Cardiac septum (tissue), 1 donor: ENCODE measurements around the gene DHX58. TPM values are rescaled to one million over a fixed set of nuclear protein-coding genes. Genes with fewer than 3 reads are reported as not detected.

Experiments used
- DNase-seq: peaks from one replicate; pipeline ENCODE4 v3.0.0-alpha.2; 2020; ENCODE audit warnings: low spot score
- intact Hi-C: fragments of 100-400 bp; cut with DNase I; formaldehyde crosslinking; loops from one replicate; pipeline ENCODE4 v1.14.0; 2022
- total RNA-seq: library from RNA; stranded (reverse); fragmentation: NEBNext Ultra II Directional; extraction: Animal tissue kit (Norgen Biotek cat#: 25700); gene quantifications from one replicate; pipeline ENCODE4 v1.2.1, GENCODE V29; 2021
- donor health status: DM: no; HTN: no; CAD: no.

Gene DHX58
- total RNA-seq, 1 donor from 2014 or later = 4.5 TPM

DNA sequence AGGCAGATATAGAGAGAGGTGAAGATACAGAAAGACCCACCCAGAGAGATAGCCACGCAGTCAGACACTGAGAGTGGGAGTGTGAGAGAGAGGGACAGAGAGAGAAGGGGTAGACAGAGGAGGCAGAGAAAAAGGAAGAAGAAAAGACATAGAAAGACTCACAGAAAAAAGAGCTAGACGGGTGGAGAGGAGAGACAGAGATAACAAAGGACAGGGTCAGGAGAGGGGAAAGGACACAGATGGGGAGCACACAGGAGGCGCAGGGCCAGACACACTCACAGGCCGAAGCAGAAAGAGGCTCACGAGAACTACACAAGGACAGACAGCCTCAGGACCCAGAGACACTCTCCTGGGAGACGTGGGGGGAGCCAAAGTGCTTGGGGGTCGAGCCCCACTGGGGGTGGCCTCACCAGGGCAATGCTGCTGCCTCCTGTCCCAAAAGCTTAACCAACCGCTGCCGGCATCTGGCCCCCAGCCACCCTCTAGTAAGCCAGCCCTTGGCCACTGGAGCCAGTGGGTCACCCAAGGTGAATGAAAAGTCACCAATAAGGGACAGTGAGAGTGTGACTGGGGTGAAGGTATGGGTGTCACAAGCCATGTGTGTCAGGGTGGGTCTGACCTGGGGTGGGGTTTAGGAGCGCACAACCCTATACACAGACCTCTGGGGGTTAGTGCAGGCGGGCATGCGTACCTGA, 18.0 kb downstream of the DHX58 start:
- no peak for DNase-seq
- intact Hi-C loops = loop anchor here (5.0 kb wide), 1 partner anchor 132 kb away; no protein-coding TSS in a partner anchor

- DNase-seq = no peak
- intact Hi-C loops = no loop called here
Measured at GRCh38 chr17:42092939-42093338, 19.6 kb downstream of the DHX58 start.

GRCh38 chr17:42090964-42091790, 21.3 kb downstream of the DHX58 start:
- intact Hi-C loops = no loop called here
- no peak for DNase-seq

GRCh38 chr17:42088736-42089135, 23.8 kb downstream of the DHX58 start:
- intact Hi-C loops = no loop called here
- no peak for DNase-seq

DNA sequence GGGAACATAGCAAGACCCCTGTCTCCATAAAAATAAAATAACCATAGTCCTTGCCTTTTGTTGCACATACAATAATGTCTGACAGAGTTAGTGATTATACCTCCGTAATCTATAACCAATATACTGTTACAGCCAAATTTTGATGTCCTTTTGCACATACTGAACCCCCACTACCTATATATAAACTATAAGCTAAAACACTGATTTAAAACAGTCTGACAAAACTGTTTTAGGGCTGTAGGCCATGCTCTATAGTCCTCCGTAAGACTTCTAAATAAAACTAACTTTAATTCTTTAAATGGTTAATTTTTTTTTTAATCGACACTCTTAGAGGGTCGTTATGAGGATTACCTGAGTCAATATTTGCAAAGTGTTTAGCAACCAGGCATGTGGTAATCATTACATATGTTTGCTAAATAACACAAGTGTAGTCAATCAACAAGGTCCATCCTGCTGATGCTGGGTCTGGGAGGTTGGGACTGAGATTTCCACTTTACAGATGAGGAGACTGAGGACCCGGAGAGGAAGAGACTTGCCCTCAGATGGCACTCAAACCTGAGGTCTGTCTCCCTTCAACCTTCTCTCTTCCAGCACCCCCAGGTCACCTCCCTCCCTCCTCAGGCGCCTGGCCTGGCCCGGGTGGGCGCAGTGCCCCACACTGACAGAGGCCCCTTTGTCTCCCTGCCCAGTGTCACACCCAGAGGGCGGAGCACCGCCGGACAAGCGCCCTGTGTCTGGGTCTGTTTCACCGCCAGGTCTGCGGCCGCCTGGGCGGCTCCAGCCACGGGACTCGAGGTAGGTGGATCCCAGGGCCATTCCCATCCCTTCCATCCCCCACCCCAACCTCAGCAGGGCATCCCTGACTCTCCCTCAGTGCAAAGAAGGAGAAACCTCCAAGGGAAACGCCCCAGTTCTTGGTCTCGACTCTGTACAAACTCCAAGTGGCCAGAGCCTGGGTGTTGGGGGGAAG, 24.5 kb downstream of the DHX58 start:
- DNase-seq = no peak
- intact Hi-C loops = no loop called here

- no peak for DNase-seq
- intact Hi-C loops = no loop called here
Measured at GRCh38 chr17:42087042-42087701, 25.3 kb downstream of the DHX58 start.

- intact Hi-C loops = no loop called here
- DNase-seq = no peak
Measured at GRCh38 chr17:42081516-42082129, 30.9 kb downstream of the DHX58 start.

DNA sequence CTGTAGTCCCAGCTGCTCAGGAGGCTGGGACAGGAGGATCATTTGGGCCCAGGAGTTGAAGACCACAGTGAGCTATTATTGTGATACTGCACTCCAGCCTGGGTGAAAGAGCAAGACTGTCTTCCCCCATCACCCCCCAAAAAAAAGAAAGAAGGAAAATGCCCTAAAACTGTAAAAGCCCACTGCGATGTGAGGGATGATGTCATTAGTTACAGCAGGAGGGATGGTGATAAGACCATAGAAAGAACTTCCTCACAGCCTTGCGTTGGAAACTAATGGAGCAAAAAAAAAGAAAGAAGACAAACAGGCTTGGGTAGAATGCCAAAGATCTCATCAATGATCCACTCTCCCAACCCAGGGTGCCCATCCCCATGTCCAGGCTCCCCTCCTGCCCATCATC, 33.0 kb downstream of the DHX58 start:
- intact Hi-C loops = no loop called here
- DNase-seq = no peak

GRCh38 chr17:42078396-42079043, 34.0 kb downstream of the DHX58 start:
- intact Hi-C loops = no loop called here
- DNase-seq = no peak

- intact Hi-C loops = no loop called here
- no peak for DNase-seq
Measured at GRCh38 chr17:42077755-42078154, 34.8 kb downstream of the DHX58 start.

- intact Hi-C loops = no loop called here
- no peak for DNase-seq
Measured at GRCh38 chr17:42076797-42077559, 35.5 kb downstream of the DHX58 start.

- intact Hi-C loops = no loop called here
- DNase-seq = no peak
Measured at GRCh38 chr17:42075789-42076188, 36.7 kb downstream of the DHX58 start.

DNA sequence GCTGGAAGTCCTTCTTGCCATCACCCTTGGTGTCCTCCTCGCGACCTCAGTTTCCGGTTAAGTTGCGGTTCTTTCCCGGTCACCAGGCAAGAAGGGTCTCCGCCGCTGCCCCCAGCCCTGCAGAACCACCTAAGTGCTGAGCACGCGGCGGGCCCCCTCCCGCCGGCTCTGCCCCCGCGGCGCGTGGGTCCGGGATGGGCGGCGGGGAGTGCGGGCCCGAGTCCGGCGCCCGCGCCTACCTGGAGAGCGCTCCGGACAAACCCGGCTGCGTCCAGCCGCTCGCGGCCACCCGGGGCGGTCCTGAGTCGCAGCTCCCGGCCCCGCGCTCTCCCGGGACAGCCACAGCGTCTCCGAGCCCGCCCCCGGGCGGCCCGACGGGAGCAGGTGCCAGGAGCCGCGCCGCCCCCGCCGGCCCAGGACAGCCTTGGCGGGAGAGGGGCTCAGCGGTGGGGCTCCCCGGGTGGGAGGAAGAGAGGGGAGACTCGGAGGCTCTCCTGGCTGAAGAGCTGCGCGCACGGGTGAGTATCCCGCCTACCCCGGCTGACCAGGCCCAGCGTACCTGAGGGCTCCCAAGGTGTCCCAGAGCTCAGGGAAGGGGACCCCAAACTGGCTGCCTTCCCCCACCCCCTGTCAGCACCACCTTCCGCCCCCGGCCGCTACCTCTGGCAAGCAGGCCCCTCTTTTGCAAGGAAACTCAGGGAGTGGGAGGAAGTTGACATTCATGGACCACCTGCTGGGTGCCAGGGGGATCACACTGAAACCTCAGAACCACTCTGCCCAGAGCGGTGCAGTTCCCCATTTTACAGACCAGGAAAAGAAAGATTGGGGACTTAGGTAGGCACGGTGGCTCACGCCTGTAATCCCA, 40.0 kb downstream of the DHX58 start:
- intact Hi-C loops = no loop called here
- DNase-seq = no peak

- DNase-seq = no peak
- intact Hi-C loops = no loop called here
Measured at GRCh38 chr17:42071810-42072209, 40.7 kb downstream of the DHX58 start.

DNA sequence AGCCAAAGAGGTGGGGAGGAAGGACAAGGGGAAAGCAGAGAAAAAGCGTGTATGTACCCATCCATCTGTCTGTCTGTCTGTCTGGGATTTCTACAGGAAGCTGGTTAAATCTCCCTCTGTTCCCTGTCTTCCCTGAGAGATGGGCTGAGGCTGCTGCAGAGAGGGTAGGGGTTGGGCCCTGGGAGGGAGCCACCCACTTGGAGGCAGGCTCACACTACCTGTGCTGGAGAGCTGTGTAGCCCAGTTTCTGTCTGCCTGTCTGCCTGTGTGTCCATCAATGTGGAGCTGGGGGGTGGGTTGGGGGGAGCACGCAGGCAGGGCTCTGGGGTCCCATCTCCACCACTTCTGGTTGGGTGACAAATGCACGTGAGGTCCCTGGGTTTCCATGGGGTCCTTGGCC, 43.5 kb downstream of the DHX58 start:
- no peak for DNase-seq
- intact Hi-C loops = loop anchor here (5.0 kb wide), 2 partner anchors 33 to 42 kb away; no protein-coding TSS in a partner anchor

- intact Hi-C loops = loop anchor here (5.0 kb wide), 2 partner anchors 35 to 40 kb away; no protein-coding TSS in a partner anchor
- DNase-seq = peak; percentile 81
Measured at GRCh38 chr17:42067371-42068091, 45.0 kb downstream of the DHX58 start.
